ENCODE data around the gene SP2.

Gene SP2

GRCh38 chr17:47883589-47884426, 12.2 kb upstream of the SP2 start:
- TF ChIP-seq CTCF (IDR thresholded peaks at IDR 0.05) = no peak
- H3K27me3 ChIP-seq = peaks cover 18% of the 10 kb centered on the region
- H3K4me3 ChIP-seq (ENCODE audit: low read depth in 1 of 2, low read length in 1 of 2) = no peak overlapping the region
- H3K36me3 ChIP-seq = no peaks in the 10 kb centered on the region
- H3K9me3 ChIP-seq = no peaks in the 10 kb centered on the region
- peaks cover 0 to 7% of the 10 kb centered on the region in 2 experiments for H3K4me1 ChIP-seq (ENCODE audit: control insufficient read depth in 1 of 2, insufficient read depth in 1 of 2, low read depth in 1 of 2, low read length in 1 of 2)
- H3K27ac ChIP-seq = no peak overlapping the region

- H3K4me3 ChIP-seq (ENCODE audit: low read depth in 1 of 2, low read length in 1 of 2) = no peak overlapping the region
- peaks cover 0 to 7% of the 10 kb centered on the region in 2 experiments for H3K4me1 ChIP-seq (ENCODE audit: control insufficient read depth in 1 of 2, insufficient read depth in 1 of 2, low read depth in 1 of 2, low read length in 1 of 2)
- no peaks in the 10 kb centered on the region for H3K36me3 ChIP-seq
- H3K27me3 ChIP-seq = peaks cover 12% of the 10 kb centered on the region
- no peaks in the 10 kb centered on the region for H3K9me3 ChIP-seq
- no peak for TF ChIP-seq CTCF (IDR thresholded peaks at IDR 0.05)
- no peak overlapping the region for H3K27ac ChIP-seq
These were observed 11.7 kb upstream of the SP2 start for GRCh38 chr17:47884427-47884740.

GRCh38 chr17:47884905-47885730, 10.9 kb upstream of the SP2 start:
- no peak for TF ChIP-seq CTCF (IDR thresholded peaks at IDR 0.05)
- Histone ChIP-seq H3K27me3 (peaks cover 7% of the 10 kb centered on the region), H3K36me3 (no peaks in the 10 kb centered on the region), H3K4me3 (ENCODE audit: low read depth in 1 of 2, low read length in 1 of 2) (no peak overlapping the region), H3K4me1 (ENCODE audit: control insufficient read depth in 1 of 2, insufficient read depth in 1 of 2, low read depth in 1 of 2, low read length in 1 of 2) (peaks cover 1 to 7% of the 10 kb centered on the region in 2 experiments), H3K9me3 (no peaks in the 10 kb centered on the region), H3K27ac (no peak overlapping the region)

GRCh38 chr17:47888293-47888692, 7.7 kb upstream of the SP2 start:
- no peaks in the 10 kb centered on the region for H3K27me3 ChIP-seq
- H3K36me3 ChIP-seq = no peaks in the 10 kb centered on the region
- H3K9me3 ChIP-seq = no peaks in the 10 kb centered on the region
- no peak overlapping the region for H3K4me3 ChIP-seq (ENCODE audit: low read depth in 1 of 2, low read length in 1 of 2)
- no peak overlapping the region for H3K27ac ChIP-seq
- peaks cover 0 to 5% of the 10 kb centered on the region in 2 experiments for H3K4me1 ChIP-seq (ENCODE audit: control insufficient read depth in 1 of 2, insufficient read depth in 1 of 2, low read depth in 1 of 2, low read length in 1 of 2)
- TF ChIP-seq CTCF (IDR thresholded peaks at IDR 0.05) = no peak

GRCh38 chr17:47889734-47890529, 6.1 kb upstream of the SP2 start:
- Histone ChIP-seq H3K9me3 (no peaks in the 10 kb centered on the region), H3K27ac (no peak overlapping the region), H3K4me1 (ENCODE audit: control insufficient read depth in 1 of 2, insufficient read depth in 1 of 2, low read depth in 1 of 2, low read length in 1 of 2) (peaks cover 7 to 11% of the 10 kb centered on the region in 2 experiments), H3K27me3 (no peaks in the 10 kb centered on the region), H3K4me3 (ENCODE audit: low read depth in 1 of 2, low read length in 1 of 2) (no peak overlapping the region), H3K36me3 (no peaks in the 10 kb centered on the region)
- TF ChIP-seq CTCF (IDR thresholded peaks at IDR 0.05) = peak; percentile 86

Data from neutrophil (primary cell).